NCI-H748 (cell line): ENCODE results near the gene RAB40B.
A peak's percentile ranks its signal among the peaks of the same experiment; 100 is the strongest.

Source experiments
- DNase-seq: peaks from one replicate; lab custom pipeline; 2025; ENCODE audit not compliant: unreplicated experiment; lab: John Stamatoyannopoulos, UW

The RAB40B gene

DNA sequence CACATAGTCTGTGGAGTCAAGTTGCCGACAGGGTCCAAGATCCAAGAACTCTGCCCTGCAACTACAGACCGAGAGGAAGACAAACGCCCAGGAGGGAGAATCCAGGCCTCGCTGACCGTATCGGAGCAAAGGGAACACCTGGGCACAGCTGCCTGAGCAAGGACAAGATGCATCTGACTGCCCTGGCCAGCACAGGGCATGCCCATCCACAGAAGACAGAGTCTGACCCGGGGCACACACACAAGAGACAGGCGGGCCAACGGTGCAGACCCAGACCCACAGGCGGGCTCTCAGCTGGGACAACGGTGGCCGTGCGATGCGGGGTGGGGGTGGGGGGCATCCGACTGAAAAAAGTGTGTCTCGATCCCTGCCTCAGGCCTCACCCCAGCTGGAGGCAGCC is 6.2 kb downstream of the RAB40B start:
- DNase-seq, result no peak

DNA sequence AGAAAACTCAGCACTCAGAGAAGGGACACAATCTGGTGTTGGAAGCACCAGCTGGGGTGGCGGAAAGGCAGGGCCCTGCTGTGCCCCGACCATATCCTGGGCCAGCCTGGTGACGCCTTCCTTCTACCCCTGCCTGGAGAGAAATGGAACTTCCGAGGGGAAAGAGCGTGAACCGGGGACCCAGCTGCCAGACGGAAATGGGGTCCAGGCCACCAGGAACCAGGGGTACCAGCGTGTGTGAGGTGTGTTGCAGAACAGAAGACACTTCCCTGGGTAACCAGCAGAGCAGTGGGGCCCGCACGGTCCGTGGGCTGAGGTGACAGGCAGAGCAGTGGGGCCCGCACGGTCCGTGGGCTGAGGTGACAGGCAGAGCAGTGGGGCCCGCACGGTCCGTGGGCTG is 6.8 kb downstream of the RAB40B start:
- no peak for DNase-seq

GRCh38 chr17:82690786-82691489 is 7.6 kb downstream of the RAB40B start:
- no peak for DNase-seq

DNA sequence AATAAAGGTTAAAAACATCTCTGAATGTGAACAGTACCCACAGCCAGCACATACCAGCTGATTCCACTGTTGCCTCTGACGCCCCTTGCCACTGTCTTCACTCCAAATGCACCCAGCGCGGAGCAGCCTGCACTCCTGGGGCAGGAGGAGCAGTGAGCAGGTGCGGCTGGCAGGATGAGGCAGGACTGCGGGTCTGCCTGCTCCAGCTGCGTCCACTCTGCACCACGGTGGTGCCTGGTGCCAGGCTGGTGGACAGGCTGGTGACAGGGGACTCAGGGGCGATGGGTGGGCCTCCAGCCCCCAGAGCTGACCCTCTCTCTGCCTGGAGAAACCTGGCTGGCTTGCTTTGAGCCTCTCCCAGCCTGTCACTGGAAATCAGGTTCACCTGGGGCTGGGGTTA is 9.4 kb downstream of the RAB40B start:
- DNase-seq, result no peak

GRCh38 chr17:82687871-82688270 is 10.6 kb downstream of the RAB40B start:
- no peak for DNase-seq

DNA sequence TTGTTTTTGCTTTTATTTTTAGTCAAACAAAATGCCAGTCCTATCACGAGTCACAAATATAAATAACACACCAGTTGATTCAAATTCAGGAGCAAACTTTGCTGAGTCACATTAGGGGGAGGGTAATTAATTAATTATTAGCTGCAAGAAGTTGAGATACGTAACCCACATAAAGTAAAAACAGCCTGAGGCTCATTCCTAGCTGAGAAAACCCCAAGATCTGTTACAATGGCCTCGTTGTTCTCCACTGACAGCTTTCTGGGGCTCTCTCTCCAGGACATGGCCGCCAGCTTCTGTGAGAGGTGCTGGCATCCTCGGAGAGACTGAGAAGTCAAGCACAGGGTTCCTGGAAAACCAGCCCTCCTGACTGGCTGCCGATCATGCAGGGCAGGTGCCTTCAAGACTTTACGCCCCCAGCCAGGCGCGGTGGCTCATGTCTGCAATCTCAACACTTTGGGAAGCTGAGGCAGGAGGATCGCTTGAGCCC is 11.1 kb downstream of the RAB40B start:
- no peak for DNase-seq

- DNase-seq, result no peak
Observed at GRCh38 chr17:82686366-82687324, 11.9 kb downstream of the RAB40B start.

- no peak for DNase-seq
Observed at GRCh38 chr17:82685291-82685690, 13.2 kb downstream of the RAB40B start.

DNA sequence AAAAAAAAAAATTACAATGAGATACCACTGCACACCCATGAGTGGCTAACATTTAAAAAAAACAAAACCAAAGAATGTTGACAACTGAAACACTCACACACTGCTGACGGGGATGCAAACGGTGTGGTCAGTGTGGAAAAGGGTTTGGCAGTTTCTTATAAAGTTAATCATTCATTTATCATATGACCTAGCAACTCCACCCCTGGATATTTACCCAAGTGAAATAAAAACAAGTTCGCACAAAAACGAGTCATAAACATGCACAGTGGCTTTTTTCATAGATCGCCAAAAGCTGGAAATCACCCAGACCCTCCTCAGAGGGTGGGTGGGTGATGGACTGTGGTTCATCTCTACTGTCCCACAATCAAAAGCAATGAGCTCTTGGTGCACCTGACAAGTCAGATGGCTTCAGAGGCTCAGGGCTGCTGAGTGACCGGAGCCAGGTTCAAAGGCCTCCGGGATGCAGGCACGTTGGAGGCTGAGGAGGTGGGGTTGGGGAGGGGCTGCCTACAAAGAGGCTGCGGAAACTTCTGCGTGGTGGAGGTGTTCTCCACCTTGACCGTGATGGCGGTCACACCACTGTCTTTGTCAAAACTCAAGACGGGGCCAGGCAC is 14.2 kb downstream of the RAB40B start:
- DNase-seq, result no peak

DNA sequence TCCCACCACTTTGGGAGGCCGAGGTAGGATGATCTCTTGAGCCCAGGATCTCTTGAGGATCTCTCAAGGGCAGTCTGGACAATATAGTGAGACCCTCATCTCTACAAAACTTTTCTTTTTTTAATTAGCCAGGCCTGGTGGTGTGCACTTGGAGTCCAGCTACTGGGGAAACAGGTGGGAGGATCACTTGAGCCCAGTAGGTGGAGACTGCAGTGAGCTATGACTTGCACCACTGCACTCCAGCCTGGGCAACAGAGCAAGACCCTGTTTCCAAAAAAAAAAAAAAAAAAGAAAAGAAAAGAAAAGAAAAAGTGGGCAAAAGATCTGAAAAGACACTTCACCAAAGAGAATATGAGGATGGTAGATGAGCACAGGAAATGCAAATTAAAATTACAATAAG is 15.0 kb downstream of the RAB40B start:
- DNase-seq, result no peak

DNA sequence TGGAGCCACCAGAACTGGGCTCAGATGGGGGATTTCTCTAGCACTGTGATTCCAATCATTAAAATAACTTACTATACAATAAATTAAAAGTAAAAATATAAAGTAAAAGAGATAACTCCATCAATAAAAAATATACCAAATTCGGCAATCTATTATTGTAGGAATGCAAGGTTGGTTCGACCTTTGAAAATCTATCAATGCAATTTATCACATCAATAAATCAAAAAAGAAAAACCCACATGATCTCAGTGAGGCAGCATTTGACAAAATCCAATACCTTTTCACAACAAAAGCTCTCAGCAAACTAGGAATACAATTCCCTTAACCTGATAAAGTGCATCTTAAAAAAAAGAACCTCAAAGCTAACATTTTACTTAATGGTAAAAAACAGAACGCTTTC is 17.0 kb downstream of the RAB40B start:
- no peak for DNase-seq

GRCh38 chr17:82679586-82680465 is 18.7 kb downstream of the RAB40B start:
- no peak for DNase-seq

DNA sequence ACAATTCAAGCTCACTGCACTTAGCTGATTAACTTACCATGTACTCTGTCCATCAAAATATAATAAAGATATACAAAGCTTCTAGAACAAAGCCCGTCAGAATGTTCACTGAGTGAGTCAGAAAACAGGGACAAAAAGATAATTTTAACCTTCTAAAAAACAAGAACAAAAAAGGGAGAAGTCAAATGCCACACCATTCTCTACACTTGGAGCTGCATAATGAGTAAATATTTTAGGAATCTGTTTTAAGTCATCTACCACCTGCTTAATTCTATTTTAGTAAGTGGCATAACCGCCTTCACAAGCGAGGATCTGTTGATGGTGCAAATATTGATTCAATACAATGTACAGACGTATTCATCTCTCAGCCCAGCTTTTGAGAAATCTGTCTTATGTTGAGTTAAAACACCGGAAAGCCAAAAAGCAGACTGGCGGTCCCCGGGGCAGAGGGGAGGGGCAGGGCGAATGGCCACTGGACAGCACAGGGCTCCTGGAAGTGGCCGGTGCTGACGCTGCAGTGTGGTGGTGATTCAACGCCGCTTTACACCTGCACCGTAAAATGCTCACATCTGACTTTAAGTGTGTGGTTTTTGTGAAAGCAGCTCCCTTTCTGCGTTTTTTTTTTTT is 20.1 kb downstream of the RAB40B start:
- DNase-seq, result peak; percentile 82

- DNase-seq, result no peak
Observed at GRCh38 chr17:82677353-82677925, 21.1 kb downstream of the RAB40B start.

- no peak for DNase-seq
Observed at GRCh38 chr17:82675476-82676245, 22.8 kb downstream of the RAB40B start.

- no peak for DNase-seq
Observed at GRCh38 chr17:82674656-82675475, 23.6 kb downstream of the RAB40B start.

DNA sequence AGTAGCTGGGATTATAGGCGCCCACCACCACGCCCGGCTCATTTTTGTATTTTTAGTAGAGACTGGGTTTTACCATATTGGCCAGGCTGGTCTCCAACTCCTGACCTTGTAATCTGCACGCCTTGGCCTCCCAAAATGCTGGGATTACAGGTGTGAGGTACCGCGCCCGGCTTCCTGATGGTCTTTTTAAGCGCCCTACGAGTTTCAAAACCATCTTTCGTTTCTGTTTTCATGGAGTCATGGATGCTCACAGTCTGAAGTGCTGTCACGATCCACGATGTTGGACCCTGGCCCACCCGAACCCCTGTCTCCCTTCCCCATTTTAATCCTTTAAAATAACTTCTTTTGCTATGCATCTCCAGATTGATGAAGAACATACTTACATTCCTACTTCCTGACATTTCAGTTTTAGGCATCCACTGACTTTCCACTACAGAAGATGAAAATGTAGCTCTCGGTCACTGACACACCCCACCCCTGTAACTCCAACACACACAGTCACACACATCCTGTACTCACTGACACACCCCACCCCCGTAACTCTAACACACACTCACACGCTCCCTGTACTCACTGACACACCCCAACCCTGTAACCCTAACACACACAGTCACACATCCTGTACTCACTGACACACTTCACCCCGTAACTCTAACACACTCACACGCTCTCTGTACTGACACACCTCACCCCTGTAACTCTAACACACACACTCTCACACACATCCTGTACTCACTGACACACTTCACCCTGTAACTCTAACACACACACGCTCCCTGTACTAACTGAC is 27.6 kb downstream of the RAB40B start:
- DNase-seq, result no peak
